GM23338 (cell line): ENCODE data around the gene TMEM132A. TPM values are rescaled to one million over a fixed set of nuclear protein-coding genes. Genes with fewer than 3 reads are reported as not detected.

Source experiments
- ATAC-seq: fragments of 200-7000 bp; cut with Tn5 transposase; 3 replicates; pipeline ENCODE4 v1.9.1; 2020
- DNase-seq: peaks from one replicate; pipeline ENCODE4 v3.0.0-alpha.2; 2015; ENCODE audit warnings: low spot score
- H2AFZ ChIP-seq: fragments of 200-600 bp; sonication (generic); 2 replicates; pipeline ENCODE4 v1.8.0; 2016; ENCODE audit warnings: antibody characterized with exemption, mild to moderate bottlenecking, moderate library complexity
- H3F3A ChIP-seq: fragments of 200-600 bp; sonication (generic); replicated peaks from 2 replicates; pipeline ENCODE4 v1.8.0; 2017; ENCODE audit warnings: antibody characterized with exemption, mixed run types, low read depth
- H3K27ac ChIP-seq: fragments of 200-600 bp; sonication (generic); 2 replicates; pipeline ENCODE4 v1.6.1; 2016; ENCODE audit warnings: low read depth
- H3K27me3 ChIP-seq: fragments of 200-600 bp; sonication (generic); 2 replicates; pipeline ENCODE4 v1.8.0; 2016; ENCODE audit warnings: mild to moderate bottlenecking, mixed run types, moderate library complexity; ENCODE audit not compliant: insufficient read depth
- H3K36me3 ChIP-seq: fragments of 200-600 bp; sonication (generic); 2 replicates; pipeline ENCODE4 v1.8.0; 2016; ENCODE audit warnings: mild to moderate bottlenecking; ENCODE audit not compliant: insufficient read depth
- H3K4me1 ChIP-seq: fragments of 200-600 bp; sonication (generic); 2 replicates; pipeline ENCODE4 v1.8.0; 2016; ENCODE audit warnings: mild to moderate bottlenecking, moderate library complexity; ENCODE audit not compliant: insufficient read depth
- H3K4me2 ChIP-seq: fragments of 200-600 bp; sonication (generic); 2 replicates; pipeline ENCODE4 v1.7.1; 2017; ENCODE audit warnings: mixed run types
- H3K4me3 ChIP-seq: fragments of 200-600 bp; sonication (generic); 2 replicates; pipeline ENCODE4 v1.6.1; 2016; ENCODE audit warnings: mixed run types
- H3K79me2 ChIP-seq: fragments of 200-600 bp; sonication (generic); replicated peaks from 2 replicates; pipeline ENCODE4 v1.8.0; 2017; ENCODE audit warnings: mild to moderate bottlenecking; ENCODE audit not compliant: insufficient read depth
- H3K9me2 ChIP-seq: fragments of 200-600 bp; sonication (generic); 2 replicates; pipeline ENCODE4 v1.8.0; 2017; ENCODE audit not compliant: insufficient read depth
- H4K20me1 ChIP-seq: fragments of 200-600 bp; sonication (generic); replicated peaks from 2 replicates; pipeline ENCODE4 v1.8.0; 2017; ENCODE audit warnings: mild to moderate bottlenecking; ENCODE audit not compliant: insufficient read depth
- H3K27ac Mint-ChIP-seq: 2 replicates; pipeline ENCODE4 v1.8.0; 2020; ENCODE audit warnings: inconsistent platforms, mild to moderate bottlenecking, moderate library complexity, mixed read lengths
- H3K27me3 Mint-ChIP-seq: 3 replicates; pipeline ENCODE4 v1.8.0; 2022; ENCODE audit warnings: low read depth, mild to moderate bottlenecking, moderate library complexity, mixed read lengths, inconsistent platforms; ENCODE audit not compliant: insufficient read depth, poor library complexity
- H3K36me3 Mint-ChIP-seq: 3 replicates; pipeline ENCODE4 v1.8.0; 2021; ENCODE audit warnings: low read depth, mild to moderate bottlenecking, inconsistent platforms, moderate library complexity, mixed read lengths
- H3K4me1 Mint-ChIP-seq: 3 replicates; pipeline ENCODE4 v1.8.0; 2020; ENCODE audit warnings: mild to moderate bottlenecking, inconsistent platforms, mixed read lengths
- H3K4me3 Mint-ChIP-seq: 3 replicates; pipeline ENCODE4 v1.8.0; 2021; ENCODE audit warnings: moderate library complexity, mild to moderate bottlenecking, inconsistent platforms, mixed read lengths
- H3K9me3 Mint-ChIP-seq: 3 replicates; pipeline ENCODE4 v1.8.0; 2020; ENCODE audit warnings: moderate library complexity, mild to moderate bottlenecking, inconsistent platforms, mixed read lengths
- EZH2 ChIP-seq: fragments of 200-600 bp; sonication (generic); IDR thresholded peaks from one replicate; pipeline ENCODE4 v1.8.0; 2017; ENCODE audit warnings: antibody characterized with exemption, mild to moderate bottlenecking, low read depth; ENCODE audit not compliant: unreplicated experiment
- EZH2phosphoT487 ChIP-seq: fragments of 200-600 bp; sonication (generic); IDR thresholded peaks from one replicate; pipeline ENCODE4 v1.8.1; 2018; ENCODE audit warnings: antibody characterized with exemption; ENCODE audit not compliant: unreplicated experiment
- JUNB ChIP-seq: IDR thresholded peaks from one replicate; pipeline ENCODE4 v1.6.1; 2016; ENCODE audit warnings: antibody characterized with exemption; ENCODE audit not compliant: unreplicated experiment
- POLR2AphosphoS5 ChIP-seq: IDR thresholded peaks from 2 replicates; pipeline ENCODE4 v1.6.1; 2016; ENCODE audit warnings: antibody characterized with exemption, low read depth
- ZNF114 ChIP-seq: fragments of 250-450 bp; sonication (Bioruptor Pico); IDR thresholded peaks from 2 replicates; pipeline ENCODE4 v1.5.0; 2020; ENCODE audit warnings: mild to moderate bottlenecking, moderate library complexity
- ZNF462 ChIP-seq: fragments of 250-450 bp; sonication (Bioruptor Pico); IDR thresholded peaks from 2 replicates; pipeline ENCODE4 v1.5.0; 2020; ENCODE audit warnings: mild to moderate bottlenecking, moderate library complexity
- polyA plus RNA-seq: library from polyadenylated mRNA; unstranded; fragments of >200 nt; fragmentation: Nextera tagmentation; extraction: Ambion mirVana; gene quantifications from 2 replicates; pipeline ENCODE4 v1.2.1, GENCODE V29; 2016
- total RNA-seq: library from RNA; depleted of rRNA; stranded (reverse); fragments of >200 nt; shearing (Covaris generic); gene quantifications from 2 replicates; pipeline ENCODE4 v1.2.3, GENCODE V29; 2014
- TF ChIP-seq, protein P1 (sequence below), 2 experiments: fragments of 200-600 bp in 1 of 2; sonication (generic) in 1 of 2; conservative IDR thresholded peaks; 2 replicates each; pipeline versions ENCODE4 v1.5.1 to v1.6.1; 2016 to 2017; ENCODE audit warnings: antibody characterized with exemption in 2 of 2, low read depth in 2 of 2, mild to moderate bottlenecking in 2 of 2, moderate library complexity in 1 of 2
- TF ChIP-seq, protein P2 (sequence below): IDR thresholded peaks from 2 replicates; pipeline ENCODE4 v1.6.1; 2016; ENCODE audit warnings: antibody characterized with exemption

Gene TMEM132A
- total and polyA plus RNA-seq, 2 experiments from 2014 or later: 36.2 to 96.6 TPM

- no peaks in the 10 kb centered on the region for H3K4me1 ChIP-seq
- no peak overlapping the region for H2AFZ ChIP-seq
- no peak for ATAC-seq
- no peak for DNase-seq
- TF ChIP-seq, protein P1, sequence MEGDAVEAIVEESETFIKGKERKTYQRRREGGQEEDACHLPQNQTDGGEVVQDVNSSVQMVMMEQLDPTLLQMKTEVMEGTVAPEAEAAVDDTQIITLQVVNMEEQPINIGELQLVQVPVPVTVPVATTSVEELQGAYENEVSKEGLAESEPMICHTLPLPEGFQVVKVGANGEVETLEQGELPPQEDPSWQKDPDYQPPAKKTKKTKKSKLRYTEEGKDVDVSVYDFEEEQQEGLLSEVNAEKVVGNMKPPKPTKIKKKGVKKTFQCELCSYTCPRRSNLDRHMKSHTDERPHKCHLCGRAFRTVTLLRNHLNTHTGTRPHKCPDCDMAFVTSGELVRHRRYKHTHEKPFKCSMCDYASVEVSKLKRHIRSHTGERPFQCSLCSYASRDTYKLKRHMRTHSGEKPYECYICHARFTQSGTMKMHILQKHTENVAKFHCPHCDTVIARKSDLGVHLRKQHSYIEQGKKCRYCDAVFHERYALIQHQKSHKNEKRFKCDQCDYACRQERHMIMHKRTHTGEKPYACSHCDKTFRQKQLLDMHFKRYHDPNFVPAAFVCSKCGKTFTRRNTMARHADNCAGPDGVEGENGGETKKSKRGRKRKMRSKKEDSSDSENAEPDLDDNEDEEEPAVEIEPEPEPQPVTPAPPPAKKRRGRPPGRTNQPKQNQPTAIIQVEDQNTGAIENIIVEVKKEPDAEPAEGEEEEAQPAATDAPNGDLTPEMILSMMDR (conservative IDR thresholded peaks at IDR 0.05; ENCODE audit: low read depth in 2 of 2): no peak
- TF ChIP-seq EZH2 (no peak), JUNB (no peak), ZNF114 (CRISPR knock-in tag) (no peak), EZH2phosphoT487 (no peak), POLR2AphosphoS5 (no peak), ZNF462 (CRISPR knock-in tag) (no peak)
- TF ChIP-seq, protein P2, sequence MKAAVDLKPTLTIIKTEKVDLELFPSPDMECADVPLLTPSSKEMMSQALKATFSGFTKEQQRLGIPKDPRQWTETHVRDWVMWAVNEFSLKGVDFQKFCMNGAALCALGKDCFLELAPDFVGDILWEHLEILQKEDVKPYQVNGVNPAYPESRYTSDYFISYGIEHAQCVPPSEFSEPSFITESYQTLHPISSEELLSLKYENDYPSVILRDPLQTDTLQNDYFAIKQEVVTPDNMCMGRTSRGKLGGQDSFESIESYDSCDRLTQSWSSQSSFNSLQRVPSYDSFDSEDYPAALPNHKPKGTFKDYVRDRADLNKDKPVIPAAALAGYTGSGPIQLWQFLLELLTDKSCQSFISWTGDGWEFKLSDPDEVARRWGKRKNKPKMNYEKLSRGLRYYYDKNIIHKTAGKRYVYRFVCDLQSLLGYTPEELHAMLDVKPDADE: no peak
- H3K4me2 ChIP-seq: no peak overlapping the region
- H3K36me3 ChIP-seq: no peaks in the 10 kb centered on the region
- no peaks in the 10 kb centered on the region for H3F3A ChIP-seq
- H3K4me3 ChIP-seq: no peak overlapping the region
- Mint-ChIP-seq H3K27ac (no peak overlapping the region), H3K4me3 (no peak overlapping the region), H3K4me1 (no peaks in the 10 kb centered on the region), H3K36me3 (no peaks in the 10 kb centered on the region), H3K27me3 (no peaks in the 10 kb centered on the region), H3K9me3 (no peaks in the 10 kb centered on the region)
- H3K27me3 ChIP-seq: no peaks in the 10 kb centered on the region
- no peak overlapping the region for H3K27ac ChIP-seq
- H3K9me2 ChIP-seq: no peaks in the 10 kb centered on the region
- H3K79me2 ChIP-seq: no peaks in the 10 kb centered on the region
- no peaks in the 10 kb centered on the region for H4K20me1 ChIP-seq
These were observed 53.0 kb downstream of the TMEM132A start for GRCh38 chr11:60977224-60977623.
